Measurements from ENCODE around the gene HIVEP3. TPM values are rescaled to one million over a fixed set of nuclear protein-coding genes. Genes with fewer than 3 reads are reported as not detected.

Gene HIVEP3
- total and polyA plus RNA-seq, 5 experiments from 2014 or later, result 5.5 to 9.8 (median 6.3) TPM

DNA sequence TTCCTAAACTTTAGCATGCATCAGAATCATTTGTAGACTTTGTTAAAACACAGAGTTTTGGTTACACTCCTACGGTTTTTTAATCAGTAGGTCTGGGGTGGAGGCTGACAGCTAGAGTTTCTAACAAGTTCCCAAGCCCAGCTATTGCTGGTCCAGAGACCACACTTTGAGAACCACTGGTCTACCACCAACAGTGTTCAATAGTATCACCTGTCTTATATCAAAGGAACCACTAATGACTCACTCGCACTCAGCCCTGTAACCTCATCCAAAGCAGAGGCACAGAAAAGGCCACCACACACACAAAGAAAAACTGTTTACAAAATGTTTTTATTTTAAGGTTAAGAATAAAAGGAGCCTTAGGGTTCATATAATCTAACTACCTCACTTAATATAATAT, 68.7 kb downstream of the HIVEP3 start:
- no peaks in the 10 kb centered on the region for H3K9me3 Mint-ChIP-seq
- no peak overlapping the region for H3K27ac Mint-ChIP-seq

GRCh38 chr1:41849211-41849759, 69.4 kb downstream of the HIVEP3 start:
- DNase-seq (no peak), ATAC-seq (no peak)
- Mint-ChIP-seq H3K36me3 (peaks cover 0 to 16% (median 2%) of the 10 kb centered on the region in 3 donors), H3K9me3 (no peaks in the 10 kb centered on the region), H3K4me1 (peaks cover 8 to 25% (median 10%) of the 10 kb centered on the region in 4 donors), H3K4me3 (no peak overlapping the region), H3K27ac (no peak overlapping the region), H3K27me3 (no peaks in the 10 kb centered on the region)
- POLR2A ChIA-PET, result interaction anchor here (0.7 kb wide), 1 partner anchor 73 kb away, joined by 3 read pairs; no protein-coding TSS in a partner anchor

More for the DNA sequence above, 68.7 kb downstream of the HIVEP3 start:
- POLR2A ChIA-PET, result no interaction called here
- Mint-ChIP-seq H3K36me3 (peaks cover 0 to 16% (median 2%) of the 10 kb centered on the region in 3 donors), H3K27me3 (no peaks in the 10 kb centered on the region), H3K4me3 (no peak overlapping the region), H3K4me1 (peaks cover 8 to 22% (median 10%) of the 10 kb centered on the region in 4 donors)
- DNase-seq (peak in 1 of 10 donors; percentile 9), ATAC-seq (no peak)

DNA sequence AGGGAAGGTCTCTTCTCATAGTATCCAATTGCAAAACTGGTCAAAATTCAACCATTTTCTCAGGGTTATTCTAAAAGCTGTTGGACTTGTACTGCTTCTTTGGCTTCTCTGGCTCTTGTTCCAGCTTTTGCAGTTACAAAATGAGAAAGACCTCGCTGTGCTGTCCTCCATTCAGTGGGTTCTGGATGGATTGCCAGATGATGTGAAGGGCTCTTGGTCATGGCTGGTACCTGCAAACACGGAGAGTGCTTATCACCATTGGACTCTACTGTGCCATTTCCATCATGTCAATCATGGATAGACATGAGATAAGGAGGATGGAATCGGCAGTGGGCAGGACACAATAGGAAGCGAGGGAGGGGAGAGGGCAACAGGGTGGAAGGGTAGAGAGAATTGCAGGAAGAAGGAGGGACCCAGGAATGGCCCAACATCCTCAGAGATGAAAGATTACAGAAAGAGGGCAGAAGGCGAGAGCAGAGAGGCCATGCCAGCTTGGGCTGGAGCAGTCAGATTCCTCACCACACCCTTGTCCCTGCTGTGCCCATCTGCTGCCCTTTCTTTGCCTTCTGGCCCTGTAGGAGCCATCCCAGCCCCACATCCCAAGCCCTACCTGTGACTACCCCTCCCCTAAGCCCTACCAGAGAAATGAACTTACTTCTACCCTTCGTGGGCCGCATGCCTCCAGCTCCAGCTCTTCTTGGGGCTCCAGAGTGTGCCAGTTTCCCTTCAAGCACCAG, 70.3 kb downstream of the HIVEP3 start:
- POLR2A ChIA-PET, result no interaction called here
- ATAC-seq (no peak), DNase-seq (no peak)
- H3K4me3 Mint-ChIP-seq, result no peak overlapping the region
- H3K27me3 Mint-ChIP-seq, result no peaks in the 10 kb centered on the region
- peak overlapping the region in 1 of 10 donors; percentile 9 for H3K27ac Mint-ChIP-seq
- peaks cover 0 to 16% (median 2%) of the 10 kb centered on the region in 3 donors for H3K36me3 Mint-ChIP-seq
- H3K4me1 Mint-ChIP-seq, result peaks cover 8 to 29% (median 12%) of the 10 kb centered on the region in 4 donors
- H3K9me3 Mint-ChIP-seq, result no peaks in the 10 kb centered on the region

DNA sequence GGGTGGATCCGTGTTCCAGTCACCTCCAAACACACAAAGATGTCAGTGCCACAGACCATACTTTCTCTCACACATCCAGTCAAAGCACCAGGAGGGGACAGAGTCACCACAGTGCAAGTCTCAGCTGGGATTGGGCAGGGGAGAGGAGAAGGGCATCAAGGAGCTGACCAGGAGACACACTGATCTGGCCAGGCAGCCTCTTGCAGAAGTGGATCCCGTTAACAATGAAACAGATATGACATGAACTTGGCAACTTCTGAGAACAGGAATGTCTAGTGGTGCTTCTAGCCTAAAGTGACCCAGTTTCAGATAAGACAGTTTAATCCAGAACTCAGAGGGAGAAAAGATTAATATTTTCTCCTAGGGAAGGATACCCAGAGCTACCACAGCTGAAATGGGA, 71.0 kb downstream of the HIVEP3 start:
- Mint-ChIP-seq H3K36me3 (peaks cover 0 to 16% (median 2%) of the 10 kb centered on the region in 3 donors), H3K4me1 (peaks cover 6 to 29% (median 10%) of the 10 kb centered on the region in 4 donors), H3K4me3 (no peak overlapping the region), H3K27me3 (no peaks in the 10 kb centered on the region), H3K9me3 (no peaks in the 10 kb centered on the region), H3K27ac (no peak overlapping the region)
- POLR2A ChIA-PET, result no interaction called here
- DNase-seq (no peak), ATAC-seq (no peak)

DNA sequence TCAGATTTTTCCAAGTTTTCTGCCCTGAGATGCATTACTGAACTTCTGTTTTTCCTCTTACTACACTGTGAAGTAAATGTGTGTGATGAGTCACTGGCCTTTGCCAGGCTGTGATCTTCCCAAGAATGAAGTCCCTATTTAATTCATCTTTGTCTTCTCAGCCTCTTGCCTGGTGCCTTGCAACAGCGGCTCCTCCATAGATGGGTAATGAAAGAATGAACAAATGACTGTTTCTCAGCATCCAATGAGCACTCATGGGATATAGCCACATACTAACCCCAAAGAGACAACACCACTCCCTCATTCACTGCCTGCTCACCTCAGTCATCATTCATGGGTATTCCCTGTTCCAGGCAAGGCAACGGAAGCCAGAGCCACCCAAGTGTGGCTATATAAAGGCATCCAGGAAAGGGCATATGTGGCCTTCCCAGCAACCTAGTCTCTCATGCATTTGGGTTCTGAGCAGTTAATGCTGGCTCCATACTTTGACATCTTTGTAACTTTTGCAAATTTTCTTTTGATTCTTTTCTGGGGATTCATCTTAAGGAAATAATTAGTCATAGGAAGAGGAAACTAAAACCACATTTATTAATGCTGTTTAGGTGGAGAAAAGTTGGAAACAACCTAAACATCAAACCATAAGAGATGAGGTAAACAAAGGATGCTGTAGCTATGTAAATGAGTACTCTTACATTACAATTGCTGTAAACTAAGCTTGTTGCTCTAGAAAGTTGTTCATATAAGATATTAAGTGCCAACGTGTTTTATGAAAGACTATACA, 71.9 kb downstream of the HIVEP3 start:
- Mint-ChIP-seq H3K9me3 (no peaks in the 10 kb centered on the region), H3K4me3 (no peak overlapping the region), H3K4me1 (peaks cover 7 to 28% (median 10%) of the 10 kb centered on the region in 4 donors), H3K36me3 (peaks cover 0 to 16% (median 2%) of the 10 kb centered on the region in 3 donors), H3K27ac (peak overlapping the region in 1 of 10 donors; percentile 7), H3K27me3 (no peaks in the 10 kb centered on the region)
- ATAC-seq (no peak), DNase-seq (no peak)
- POLR2A ChIA-PET, result no interaction called here

GRCh38 chr1:41844781-41845272, 73.9 kb downstream of the HIVEP3 start:
- Mint-ChIP-seq H3K36me3 (peaks cover 0 to 16% (median 2%) of the 10 kb centered on the region in 3 donors), H3K4me1 (peaks cover 12 to 16% (median 14%) of the 10 kb centered on the region in 4 donors), H3K27ac (no peak overlapping the region), H3K27me3 (no peaks in the 10 kb centered on the region), H3K4me3 (no peak overlapping the region), H3K9me3 (no peaks in the 10 kb centered on the region)
- DNase-seq, result no peak
- no peak for ATAC-seq
- POLR2A ChIA-PET, result no interaction called here

DNA sequence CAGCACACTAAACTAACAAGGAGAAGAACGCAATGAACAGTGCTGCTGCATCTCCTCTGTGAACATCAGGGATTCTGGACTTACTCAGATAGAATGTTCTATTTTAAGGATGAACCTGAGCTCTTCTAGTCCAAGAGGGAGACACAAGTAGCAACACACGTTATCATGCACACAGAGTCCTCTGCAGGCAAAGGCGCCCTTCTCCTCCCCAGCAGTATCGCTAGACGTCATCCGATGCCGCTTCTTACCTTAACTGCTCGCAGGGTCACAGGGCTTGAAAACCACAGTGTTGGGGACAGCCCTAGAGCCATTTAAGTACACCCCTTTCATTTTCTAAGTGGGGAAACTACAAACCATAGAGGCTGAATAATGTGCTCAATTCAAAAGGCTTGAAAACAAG, 74.5 kb downstream of the HIVEP3 start:
- POLR2A ChIA-PET, result no interaction called here
- no peak overlapping the region for H3K4me3 Mint-ChIP-seq
- no peak for DNase-seq
- H3K27me3 Mint-ChIP-seq, result no peaks in the 10 kb centered on the region
- no peak overlapping the region for H3K27ac Mint-ChIP-seq
- peaks cover 12 to 15% (median 13%) of the 10 kb centered on the region in 4 donors for H3K4me1 Mint-ChIP-seq
- H3K36me3 Mint-ChIP-seq, result peaks cover 0 to 16% (median 2%) of the 10 kb centered on the region in 3 donors
- no peaks in the 10 kb centered on the region for H3K9me3 Mint-ChIP-seq
- no peak for ATAC-seq

DNA sequence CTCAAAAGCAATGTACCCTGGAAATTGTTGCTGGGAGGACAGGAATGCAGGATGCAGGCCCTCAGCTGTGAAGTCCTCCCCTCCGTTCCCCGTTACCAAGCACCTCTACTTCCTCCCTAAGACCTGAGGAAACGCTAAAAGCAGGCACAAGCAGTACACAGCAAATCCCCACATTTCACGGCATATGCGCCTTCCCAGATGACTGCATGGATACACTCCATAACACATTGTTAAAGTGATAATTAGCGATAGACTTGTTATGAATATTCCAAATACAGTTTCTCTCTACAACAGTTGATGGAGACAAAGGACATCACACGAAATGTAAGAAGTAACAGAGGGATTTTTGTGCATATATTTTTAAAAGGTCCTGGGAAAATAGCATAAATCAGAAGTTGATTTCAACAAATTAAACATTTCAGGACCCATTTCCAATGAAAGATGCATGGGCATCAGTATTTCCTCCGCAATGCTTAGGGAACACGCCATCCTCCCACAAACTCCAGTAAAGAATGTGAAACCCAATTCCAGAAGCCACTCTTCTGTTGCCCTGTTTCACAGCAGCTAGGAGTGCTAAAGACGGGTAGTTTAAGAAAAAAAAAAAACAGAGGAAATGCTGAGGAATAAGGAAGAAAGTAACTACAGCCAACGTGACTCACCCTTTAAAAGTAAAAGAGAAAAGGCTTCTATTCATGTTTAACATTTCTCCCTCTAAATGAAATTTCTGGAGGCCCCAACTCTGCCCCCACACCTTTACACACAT, 75.5 kb downstream of the HIVEP3 start:
- no peak for ATAC-seq
- Mint-ChIP-seq H3K4me1 (peaks cover 12 to 13% (median 13%) of the 10 kb centered on the region in 4 donors), H3K27me3 (no peaks in the 10 kb centered on the region), H3K27ac (no peak overlapping the region), H3K36me3 (peaks cover 0 to 14% (median 2%) of the 10 kb centered on the region in 3 donors), H3K4me3 (no peak overlapping the region), H3K9me3 (no peaks in the 10 kb centered on the region)
- DNase-seq, result no peak
- POLR2A ChIA-PET, result no interaction called here

- Mint-ChIP-seq H3K27ac (no peak overlapping the region), H3K4me1 (peaks cover 12 to 13% (median 13%) of the 10 kb centered on the region in 4 donors), H3K9me3 (no peaks in the 10 kb centered on the region), H3K4me3 (no peak overlapping the region), H3K27me3 (no peaks in the 10 kb centered on the region), H3K36me3 (peaks cover 0 to 9% (median under 1%) of the 10 kb centered on the region in 3 donors)
- ATAC-seq (no peak), DNase-seq (no peak)
- POLR2A ChIA-PET, result no interaction called here
Measured at GRCh38 chr1:41842326-41842725, 76.4 kb downstream of the HIVEP3 start.

GRCh38 chr1:41840592-41841246, 78.0 kb downstream of the HIVEP3 start:
- POLR2A ChIA-PET, result no interaction called here
- no peak overlapping the region for H3K4me3 Mint-ChIP-seq
- ATAC-seq, result no peak
- no peaks in the 10 kb centered on the region for H3K9me3 Mint-ChIP-seq
- H3K27ac Mint-ChIP-seq, result peak overlapping the region in 1 of 10 donors; percentile 7
- peaks cover 0 to 4% (median 0%) of the 10 kb centered on the region in 3 donors for H3K36me3 Mint-ChIP-seq
- H3K4me1 Mint-ChIP-seq, result peaks cover 11 to 13% (median 12%) of the 10 kb centered on the region in 4 donors
- no peaks in the 10 kb centered on the region for H3K27me3 Mint-ChIP-seq
- DNase-seq, result no peak

- Mint-ChIP-seq H3K36me3 (peaks cover 0 to 4% (median 0%) of the 10 kb centered on the region in 3 donors), H3K9me3 (no peaks in the 10 kb centered on the region), H3K4me1 (peaks cover 6 to 13% (median 7%) of the 10 kb centered on the region in 4 donors), H3K4me3 (no peak overlapping the region), H3K27ac (no peak overlapping the region), H3K27me3 (no peaks in the 10 kb centered on the region)
- no peak for ATAC-seq
- POLR2A ChIA-PET, result no interaction called here
- no peak for DNase-seq
Measured at GRCh38 chr1:41838266-41838665, 80.5 kb downstream of the HIVEP3 start.

DNA sequence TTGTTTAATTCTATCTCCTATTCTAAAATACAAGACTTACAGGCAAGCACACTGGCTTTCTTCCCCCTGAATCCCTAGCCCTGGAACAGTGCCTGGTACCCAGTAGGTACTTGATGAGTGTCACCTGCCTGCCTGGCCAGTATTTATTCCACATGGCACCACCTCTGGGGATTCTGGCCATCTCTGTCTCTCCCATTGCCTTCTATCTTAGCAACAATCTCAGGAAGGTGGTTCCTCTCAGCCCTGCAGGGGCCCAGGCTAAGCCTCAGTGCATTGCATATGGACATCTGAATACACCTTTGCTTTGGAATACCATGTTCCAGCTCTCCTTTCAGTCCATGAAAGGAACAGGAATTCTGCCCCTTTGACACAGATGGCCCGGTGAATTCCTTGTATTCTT, 81.0 kb downstream of the HIVEP3 start:
- Mint-ChIP-seq H3K27ac (peak overlapping the region in 1 of 10 donors; percentile 76), H3K4me1 (peaks cover 6 to 11% (median 7%) of the 10 kb centered on the region in 4 donors), H3K4me3 (no peak overlapping the region), H3K9me3 (no peaks in the 10 kb centered on the region), H3K36me3 (peaks cover 0 to 4% (median 0%) of the 10 kb centered on the region in 3 donors), H3K27me3 (no peaks in the 10 kb centered on the region)
- POLR2A ChIA-PET, result no interaction called here
- DNase-seq (no peak), ATAC-seq (no peak)

All from naive thymus-derived CD8-positive, alpha-beta T cell (primary cell).